HG02588 (cell line): Measurements from ENCODE around the gene ARPC4.
A peak's percentile ranks its signal among the peaks of the same experiment; 100 is the strongest.
"Not testable (repeated sequence)": the region's sequence is repeated elsewhere in the genome, so short reads cannot be mapped to it uniquely, and the experiment has no call there.

ENCODE experiments used
- ATAC-seq: cut with Tn5 transposase; IDR thresholded peaks from one replicate; pipeline ENCODE4 v1.9.1; 2021; ENCODE audit warnings: mild to moderate bottlenecking, moderate library complexity; ENCODE audit not compliant: unreplicated experiment

The ARPC4 gene

GRCh38 chr3:9769426-9770275 lies 23.2 kb upstream of the ARPC4 start, which contains the start of gene CAMK1:
CAMK1 (minus strand) TSS chr3:9769947; CDS start chr3:9767749, 2,198 bp downstream.
- peak; percentile 82 for ATAC-seq

GRCh38 chr3:9770276-9770812 lies 22.5 kb upstream of the ARPC4 start:
- no peak for ATAC-seq

GRCh38 chr3:9771007-9771406 lies 21.9 kb upstream of the ARPC4 start:
- ATAC-seq: not testable (repeated sequence)

- ATAC-seq: no peak
These were observed 15.8 kb upstream of the ARPC4 start for GRCh38 chr3:9776896-9777693.

- ATAC-seq: no peak
These were observed 15.2 kb upstream of the ARPC4 start for GRCh38 chr3:9777694-9778021.

- no peak for ATAC-seq
These were observed 14.5 kb upstream of the ARPC4 start for GRCh38 chr3:9778143-9779074.

GRCh38 chr3:9779075-9779593 lies 13.7 kb upstream of the ARPC4 start:
- no peak for ATAC-seq

GRCh38 chr3:9779721-9780457 lies 13.0 kb upstream of the ARPC4 start:
- ATAC-seq: peak; percentile 45

- ATAC-seq: no peak
These were observed 12.4 kb upstream of the ARPC4 start for GRCh38 chr3:9780458-9780812.

GRCh38 chr3:9780910-9781309 lies 12.0 kb upstream of the ARPC4 start:
- ATAC-seq: no peak

GRCh38 chr3:9781551-9781950 lies 11.3 kb upstream of the ARPC4 start:
- no peak for ATAC-seq

- ATAC-seq: no peak
These were observed 10.8 kb upstream of the ARPC4 start for GRCh38 chr3:9781978-9782603.

GRCh38 chr3:9782770-9783169 lies 10.1 kb upstream of the ARPC4 start:
- ATAC-seq: no peak

- ATAC-seq: no peak
These were observed 8.9 kb upstream of the ARPC4 start for GRCh38 chr3:9783954-9784353.

GRCh38 chr3:9784965-9785364 lies 7.9 kb upstream of the ARPC4 start:
- ATAC-seq: no peak

GRCh38 chr3:9785602-9786001 lies 7.3 kb upstream of the ARPC4 start:
- no peak for ATAC-seq

GRCh38 chr3:9786209-9786739 lies 6.6 kb upstream of the ARPC4 start:
- ATAC-seq: no peak

GRCh38 chr3:9786825-9787669 lies 5.8 kb upstream of the ARPC4 start:
- no peak for ATAC-seq
